NCI-H2107 treated with DMSO at 0.1 percent for 48 hours (cell line): ENCODE measurements around the gene ADARB2.
"Not testable (repeated sequence)": the region's sequence is repeated elsewhere in the genome, so short reads cannot be mapped to it uniquely, and the experiment has no call there.

Experiments
- DNase-seq: peaks from one replicate; lab custom pipeline; 2025; ENCODE audit not compliant: unreplicated experiment; lab: John Stamatoyannopoulos, UW

Gene ADARB2

GRCh38 chr10:1416456-1417037, 320.8 kb downstream of the ADARB2 start:
- DNase-seq = no peak

GRCh38 chr10:1414893-1415292, 322.4 kb downstream of the ADARB2 start:
- DNase-seq = no peak

GRCh38 chr10:1414346-1414745, 323.0 kb downstream of the ADARB2 start:
- not testable (repeated sequence) for DNase-seq

- no peak for DNase-seq
These were observed 323.5 kb downstream of the ADARB2 start for GRCh38 chr10:1413823-1414222.

GRCh38 chr10:1413256-1413655, 324.1 kb downstream of the ADARB2 start:
- no peak for DNase-seq

- no peak for DNase-seq
These were observed 324.7 kb downstream of the ADARB2 start for GRCh38 chr10:1412531-1413189.

- DNase-seq = no peak
These were observed 325.4 kb downstream of the ADARB2 start for GRCh38 chr10:1411956-1412355.

- no peak for DNase-seq
These were observed 325.9 kb downstream of the ADARB2 start for GRCh38 chr10:1411451-1411850.

GRCh38 chr10:1410469-1411395, 326.6 kb downstream of the ADARB2 start:
- DNase-seq = no peak

- no peak for DNase-seq
These were observed 327.3 kb downstream of the ADARB2 start for GRCh38 chr10:1410032-1410431.

GRCh38 chr10:1409392-1409791, 327.9 kb downstream of the ADARB2 start:
- no peak for DNase-seq

- no peak for DNase-seq
These were observed 328.5 kb downstream of the ADARB2 start for GRCh38 chr10:1408651-1409367.

GRCh38 chr10:1406967-1407945, 330.1 kb downstream of the ADARB2 start:
- no peak for DNase-seq

- no peak for DNase-seq
These were observed 331.0 kb downstream of the ADARB2 start for GRCh38 chr10:1406132-1406966.

- DNase-seq = no peak
These were observed 332.7 kb downstream of the ADARB2 start for GRCh38 chr10:1404323-1405260.

- no peak for DNase-seq
These were observed 333.6 kb downstream of the ADARB2 start for GRCh38 chr10:1403508-1404322.

- DNase-seq = no peak
These were observed 334.4 kb downstream of the ADARB2 start for GRCh38 chr10:1402816-1403507.
